ENCODE data around the gene CHIA.
A peak's percentile ranks its signal among the peaks of the same experiment; 100 is the strongest.

DNA sequence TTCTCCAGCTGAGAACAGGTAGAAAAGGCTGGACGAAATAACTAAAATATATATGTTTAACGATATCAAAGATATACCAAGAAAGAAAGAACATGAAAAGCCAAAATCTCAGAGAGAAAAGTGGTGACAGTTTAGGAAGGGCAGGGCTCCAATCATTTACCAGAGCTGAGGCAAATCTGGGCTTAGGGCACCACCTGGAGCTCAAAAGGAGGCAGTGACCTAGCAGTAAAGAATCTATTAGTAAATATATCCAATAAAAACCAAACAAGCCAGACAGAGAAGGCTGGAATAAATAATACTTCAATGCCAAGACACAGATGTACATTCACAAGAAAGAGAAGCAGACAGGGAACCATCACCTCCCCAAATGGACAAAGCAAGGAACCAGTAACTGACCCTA, 43.5 kb downstream of the CHIA start:
- TF ChIP-seq, protein P1, sequence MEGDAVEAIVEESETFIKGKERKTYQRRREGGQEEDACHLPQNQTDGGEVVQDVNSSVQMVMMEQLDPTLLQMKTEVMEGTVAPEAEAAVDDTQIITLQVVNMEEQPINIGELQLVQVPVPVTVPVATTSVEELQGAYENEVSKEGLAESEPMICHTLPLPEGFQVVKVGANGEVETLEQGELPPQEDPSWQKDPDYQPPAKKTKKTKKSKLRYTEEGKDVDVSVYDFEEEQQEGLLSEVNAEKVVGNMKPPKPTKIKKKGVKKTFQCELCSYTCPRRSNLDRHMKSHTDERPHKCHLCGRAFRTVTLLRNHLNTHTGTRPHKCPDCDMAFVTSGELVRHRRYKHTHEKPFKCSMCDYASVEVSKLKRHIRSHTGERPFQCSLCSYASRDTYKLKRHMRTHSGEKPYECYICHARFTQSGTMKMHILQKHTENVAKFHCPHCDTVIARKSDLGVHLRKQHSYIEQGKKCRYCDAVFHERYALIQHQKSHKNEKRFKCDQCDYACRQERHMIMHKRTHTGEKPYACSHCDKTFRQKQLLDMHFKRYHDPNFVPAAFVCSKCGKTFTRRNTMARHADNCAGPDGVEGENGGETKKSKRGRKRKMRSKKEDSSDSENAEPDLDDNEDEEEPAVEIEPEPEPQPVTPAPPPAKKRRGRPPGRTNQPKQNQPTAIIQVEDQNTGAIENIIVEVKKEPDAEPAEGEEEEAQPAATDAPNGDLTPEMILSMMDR (IDR thresholded peaks at IDR 0.05; ENCODE audit: insufficient read depth, low read length), result peak; percentile 18
- TF ChIP-seq GABPA (IDR thresholded peaks at IDR 0.05; ENCODE audit: low read depth), result no peak
- TF ChIP-seq, protein P2, sequence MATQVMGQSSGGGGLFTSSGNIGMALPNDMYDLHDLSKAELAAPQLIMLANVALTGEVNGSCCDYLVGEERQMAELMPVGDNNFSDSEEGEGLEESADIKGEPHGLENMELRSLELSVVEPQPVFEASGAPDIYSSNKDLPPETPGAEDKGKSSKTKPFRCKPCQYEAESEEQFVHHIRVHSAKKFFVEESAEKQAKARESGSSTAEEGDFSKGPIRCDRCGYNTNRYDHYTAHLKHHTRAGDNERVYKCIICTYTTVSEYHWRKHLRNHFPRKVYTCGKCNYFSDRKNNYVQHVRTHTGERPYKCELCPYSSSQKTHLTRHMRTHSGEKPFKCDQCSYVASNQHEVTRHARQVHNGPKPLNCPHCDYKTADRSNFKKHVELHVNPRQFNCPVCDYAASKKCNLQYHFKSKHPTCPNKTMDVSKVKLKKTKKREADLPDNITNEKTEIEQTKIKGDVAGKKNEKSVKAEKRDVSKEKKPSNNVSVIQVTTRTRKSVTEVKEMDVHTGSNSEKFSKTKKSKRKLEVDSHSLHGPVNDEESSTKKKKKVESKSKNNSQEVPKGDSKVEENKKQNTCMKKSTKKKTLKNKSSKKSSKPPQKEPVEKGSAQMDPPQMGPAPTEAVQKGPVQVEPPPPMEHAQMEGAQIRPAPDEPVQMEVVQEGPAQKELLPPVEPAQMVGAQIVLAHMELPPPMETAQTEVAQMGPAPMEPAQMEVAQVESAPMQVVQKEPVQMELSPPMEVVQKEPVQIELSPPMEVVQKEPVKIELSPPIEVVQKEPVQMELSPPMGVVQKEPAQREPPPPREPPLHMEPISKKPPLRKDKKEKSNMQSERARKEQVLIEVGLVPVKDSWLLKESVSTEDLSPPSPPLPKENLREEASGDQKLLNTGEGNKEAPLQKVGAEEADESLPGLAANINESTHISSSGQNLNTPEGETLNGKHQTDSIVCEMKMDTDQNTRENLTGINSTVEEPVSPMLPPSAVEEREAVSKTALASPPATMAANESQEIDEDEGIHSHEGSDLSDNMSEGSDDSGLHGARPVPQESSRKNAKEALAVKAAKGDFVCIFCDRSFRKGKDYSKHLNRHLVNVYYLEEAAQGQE (IDR thresholded peaks at IDR 0.05; ENCODE audit: insufficient replicate concordance, low read depth), result no peak

All from HL-60 (cell line).